DOHH2 (cell line): ENCODE results near the gene RAP1B.
"Not testable (repeated sequence)": the region's sequence is repeated elsewhere in the genome, so short reads cannot be mapped to it uniquely, and the experiment has no call there.

ENCODE experiments used
- H3F3A ChIP-seq: fragments of 200-600 bp; sonication (generic), shearing (Covaris generic); 2 replicates; pipeline ENCODE4 v1.6.0; 2016; ENCODE audit warnings: antibody characterized with exemption, mild to moderate bottlenecking; ENCODE audit not compliant: control insufficient read depth, insufficient read depth
- H3K27ac ChIP-seq: fragments of 200-600 bp; sonication (generic); 2 replicates; pipeline ENCODE4 v1.5.1; 2014; ENCODE audit warnings: low read depth, mild to moderate bottlenecking, low read length, moderate library complexity
- H3K27me3 ChIP-seq: fragments of 200-600 bp; sonication (generic); 2 replicates; pipeline ENCODE4 v1.6.1; 2014; ENCODE audit warnings: mild to moderate bottlenecking, low read length, mixed read lengths; ENCODE audit not compliant: control insufficient read depth
- H3K36me3 ChIP-seq: fragments of 200-600 bp; sonication (generic); 2 replicates; pipeline ENCODE4 v1.6.1; 2014; ENCODE audit warnings: mild to moderate bottlenecking, low read length, moderate library complexity, mixed read lengths; ENCODE audit not compliant: control insufficient read depth
- H3K4me1 ChIP-seq: fragments of 200-600 bp; sonication (generic); 2 replicates; pipeline ENCODE4 v1.6.1; 2014; ENCODE audit warnings: mild to moderate bottlenecking, low read length, mixed read lengths; ENCODE audit not compliant: control insufficient read depth
- H3K4me2 ChIP-seq: fragments of 200-600 bp; sonication (generic); 2 replicates; pipeline ENCODE4 v1.6.0; 2014; ENCODE audit warnings: mild to moderate bottlenecking, low read length, moderate library complexity
- H3K4me3 ChIP-seq: fragments of 200-600 bp; sonication (generic); 2 replicates; pipeline ENCODE4 v1.5.1; 2014; ENCODE audit warnings: mild to moderate bottlenecking, low read length, mixed read lengths
- H3K79me2 ChIP-seq: fragments of 200-600 bp; sonication (generic); 2 replicates; pipeline ENCODE4 v1.6.1; 2014; ENCODE audit warnings: mild to moderate bottlenecking, low read length, mixed read lengths; ENCODE audit not compliant: control insufficient read depth
- H3K9me2 ChIP-seq: fragments of 200-600 bp; sonication (generic); replicated peaks from 2 replicates; pipeline ENCODE4 v1.6.1; 2014; ENCODE audit warnings: mild to moderate bottlenecking, low read length, mixed read lengths; ENCODE audit not compliant: control insufficient read depth
- H3K9me3 ChIP-seq: fragments of 200-600 bp; sonication (generic); 2 replicates; pipeline ENCODE4 v1.6.1; 2014; ENCODE audit warnings: antibody characterized with exemption, low read length, mixed read lengths; ENCODE audit not compliant: control insufficient read depth, insufficient read depth
- H4K20me1 ChIP-seq: fragments of 200-600 bp; sonication (generic); 2 replicates; pipeline ENCODE4 v1.6.0; 2014; ENCODE audit warnings: low read depth, mild to moderate bottlenecking, antibody characterized with exemption, low read length, moderate library complexity; ENCODE audit not compliant: control insufficient read depth, insufficient read depth
- EZH2phosphoT487 ChIP-seq: fragments of 200-600 bp; sonication (generic); IDR thresholded peaks from 2 replicates; pipeline ENCODE4 v1.6.1; 2017; ENCODE audit warnings: borderline replicate concordance, mild to moderate bottlenecking, antibody characterized with exemption, low read length, moderate library complexity, mixed read lengths
- TF ChIP-seq, protein P1 (sequence below): fragments of 200-600 bp; sonication (generic); IDR thresholded peaks from one replicate; pipeline ENCODE4 v1.5.1; 2014; ENCODE audit warnings: antibody characterized with exemption, mild to moderate bottlenecking, low read depth, low read length; ENCODE audit not compliant: poor library complexity, severe bottlenecking

RAP1B gene

DNA sequence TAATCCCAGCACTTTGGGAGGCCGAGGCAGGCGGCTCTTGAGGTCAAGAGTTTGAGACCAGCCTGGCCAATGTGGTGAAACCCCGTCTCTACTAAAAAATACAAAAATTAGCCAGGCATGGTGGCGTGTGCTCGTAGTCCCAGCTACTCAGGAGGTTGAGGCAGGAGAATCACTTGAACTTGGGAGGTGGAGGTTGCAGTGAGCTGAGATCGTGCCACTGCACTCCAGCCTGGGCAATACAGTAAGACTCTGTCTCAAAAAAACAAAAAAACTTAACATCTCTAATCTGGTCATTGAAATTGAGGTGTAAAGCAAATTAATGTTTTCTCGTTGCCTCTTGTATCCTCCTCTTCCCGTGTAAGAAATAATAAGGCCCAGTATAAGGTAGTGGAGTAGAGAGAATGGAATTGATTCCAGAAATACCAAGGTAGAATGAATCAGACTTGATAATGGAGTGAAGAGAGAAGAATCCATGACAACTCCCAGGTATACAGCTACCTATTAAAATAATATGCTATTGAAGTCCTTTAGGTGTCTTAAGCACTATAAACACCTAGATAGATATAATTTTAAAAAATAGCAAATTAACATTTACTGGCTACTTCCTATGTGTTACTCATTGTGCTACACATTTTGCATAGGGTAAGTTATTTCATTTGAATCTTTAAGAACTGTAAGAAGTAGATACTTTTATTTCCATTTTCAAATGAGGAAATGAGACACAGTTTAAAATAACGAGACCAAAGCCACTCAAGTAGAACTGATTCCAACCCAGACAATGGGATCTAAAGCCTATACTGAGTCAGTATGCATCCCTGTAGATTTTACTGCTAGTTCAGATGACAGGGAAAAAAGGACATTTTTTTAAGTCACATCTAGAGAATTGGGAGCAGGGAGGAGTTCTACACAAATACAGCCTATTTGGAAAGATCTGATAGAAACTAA lies 23.2 kb downstream of the RAP1B start:
- peaks cover 100% of the 10 kb centered on the region for H3K4me1 ChIP-seq
- peaks cover 57% of the 10 kb centered on the region for H3K36me3 ChIP-seq
- H3F3A ChIP-seq, result peaks cover 40% of the 10 kb centered on the region
- peaks cover 8% of the 10 kb centered on the region; the same call in 1 of the 2 replicates for H4K20me1 ChIP-seq
- H3K9me2 ChIP-seq, result no peaks in the 10 kb centered on the region
- H3K27ac ChIP-seq, result peak overlapping the region; percentile 85
- H3K9me3 ChIP-seq, result no peaks in the 10 kb centered on the region
- TF ChIP-seq, protein P1, sequence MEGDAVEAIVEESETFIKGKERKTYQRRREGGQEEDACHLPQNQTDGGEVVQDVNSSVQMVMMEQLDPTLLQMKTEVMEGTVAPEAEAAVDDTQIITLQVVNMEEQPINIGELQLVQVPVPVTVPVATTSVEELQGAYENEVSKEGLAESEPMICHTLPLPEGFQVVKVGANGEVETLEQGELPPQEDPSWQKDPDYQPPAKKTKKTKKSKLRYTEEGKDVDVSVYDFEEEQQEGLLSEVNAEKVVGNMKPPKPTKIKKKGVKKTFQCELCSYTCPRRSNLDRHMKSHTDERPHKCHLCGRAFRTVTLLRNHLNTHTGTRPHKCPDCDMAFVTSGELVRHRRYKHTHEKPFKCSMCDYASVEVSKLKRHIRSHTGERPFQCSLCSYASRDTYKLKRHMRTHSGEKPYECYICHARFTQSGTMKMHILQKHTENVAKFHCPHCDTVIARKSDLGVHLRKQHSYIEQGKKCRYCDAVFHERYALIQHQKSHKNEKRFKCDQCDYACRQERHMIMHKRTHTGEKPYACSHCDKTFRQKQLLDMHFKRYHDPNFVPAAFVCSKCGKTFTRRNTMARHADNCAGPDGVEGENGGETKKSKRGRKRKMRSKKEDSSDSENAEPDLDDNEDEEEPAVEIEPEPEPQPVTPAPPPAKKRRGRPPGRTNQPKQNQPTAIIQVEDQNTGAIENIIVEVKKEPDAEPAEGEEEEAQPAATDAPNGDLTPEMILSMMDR, result no peak
- TF ChIP-seq EZH2phosphoT487, result no peak
- H3K79me2 ChIP-seq, result peaks cover 100% of the 10 kb centered on the region
- H3K27me3 ChIP-seq, result no peaks in the 10 kb centered on the region
- H3K4me2 ChIP-seq, result peak overlapping the region; percentile 90
- H3K4me3 ChIP-seq, result peak overlapping the region; percentile 70

DNA sequence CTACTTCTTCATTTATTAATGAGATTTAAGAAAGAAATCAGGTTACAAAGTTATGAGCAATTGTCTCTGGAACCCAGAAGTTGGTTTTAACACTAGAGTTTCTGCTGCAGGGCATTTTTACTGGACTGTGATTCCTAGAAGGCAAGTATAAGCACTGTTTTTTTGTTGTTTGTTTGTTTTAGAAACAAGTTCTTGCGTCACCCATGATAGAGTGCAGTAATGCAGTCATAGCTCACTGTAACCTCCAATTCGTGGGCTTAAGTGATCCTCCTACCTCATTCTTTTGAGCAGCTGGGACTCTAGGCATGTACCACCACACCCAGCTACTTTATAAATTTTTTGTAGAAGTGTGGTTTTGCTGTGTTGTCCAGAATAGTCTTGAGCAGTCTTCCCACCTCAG lies 25.6 kb downstream of the RAP1B start:
- Histone ChIP-seq H3K9me3 (no peaks in the 10 kb centered on the region), H3F3A (peaks cover 26% of the 10 kb centered on the region), H3K4me2 (peak overlapping the region; percentile 90), H4K20me1 (peaks cover 4% of the 10 kb centered on the region; the same call in 1 of the 2 replicates), H3K36me3 (peaks cover 60% of the 10 kb centered on the region), H3K4me3 (peak overlapping the region; percentile 41), H3K27ac (peak overlapping the region; percentile 55), H3K4me1 (peaks cover 100% of the 10 kb centered on the region), H3K9me2 (no peaks in the 10 kb centered on the region), H3K27me3 (no peaks in the 10 kb centered on the region), H3K79me2 (peaks cover 100% of the 10 kb centered on the region)
- TF ChIP-seq EZH2phosphoT487, result no peak
- TF ChIP-seq, protein P1, result no peak

DNA sequence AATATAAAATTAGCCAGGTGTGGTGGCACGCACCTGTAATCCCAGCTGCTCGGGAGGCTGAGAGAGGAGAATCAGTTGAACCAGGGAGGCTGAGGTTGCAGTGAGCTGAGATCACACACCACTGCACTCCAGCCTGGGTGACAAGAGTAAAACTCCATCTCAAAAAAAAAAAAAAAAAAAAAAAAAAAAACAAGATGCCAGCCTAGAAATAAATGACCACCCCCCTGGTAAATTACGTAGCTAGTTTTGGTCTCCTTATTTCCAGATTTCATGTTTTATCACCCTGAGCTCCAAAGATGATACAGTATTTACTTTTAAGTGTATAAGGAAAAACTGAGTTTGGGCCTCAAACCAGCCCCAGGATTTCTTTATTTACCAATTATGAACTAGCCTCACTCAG lies 26.7 kb downstream of the RAP1B start:
- peaks cover 61% of the 10 kb centered on the region for H3K36me3 ChIP-seq
- H4K20me1 ChIP-seq, H3K27me3 ChIP-seq, H3K9me2 ChIP-seq, H3K9me3 ChIP-seq: not testable (repeated sequence)
- H3K4me1 ChIP-seq, result peaks cover 90% of the 10 kb centered on the region
- peak overlapping the region; percentile 55 for H3K27ac ChIP-seq
- H3K79me2 ChIP-seq, result peaks cover 100% of the 10 kb centered on the region
- H3K4me2 ChIP-seq, result peak overlapping the region; percentile 90
- peak overlapping the region; percentile 41 for H3K4me3 ChIP-seq
- H3F3A ChIP-seq, result peaks cover 29% of the 10 kb centered on the region

DNA sequence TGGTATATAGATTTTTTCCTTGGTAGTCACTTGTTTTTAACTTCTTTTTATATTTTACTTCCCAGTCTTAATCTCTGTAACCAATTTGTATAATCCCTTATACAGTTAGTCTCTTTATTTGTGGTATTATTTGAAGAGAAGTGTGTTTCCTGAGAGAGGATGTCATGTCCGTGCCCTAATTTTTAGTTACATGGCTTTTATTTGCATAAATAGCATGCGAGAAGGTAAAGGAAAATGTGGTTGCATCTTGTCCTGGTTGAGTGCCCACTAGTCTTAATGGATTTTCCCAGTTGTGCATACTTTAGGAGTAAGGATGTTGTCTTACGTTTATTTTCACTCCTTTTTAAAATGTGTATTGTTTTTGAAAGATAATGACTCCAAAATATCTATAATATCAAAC lies 27.5 kb downstream of the RAP1B start:
- H3K4me2 ChIP-seq, result peak overlapping the region; percentile 90

More for the DNA sequence above, 27.5 kb downstream of the RAP1B start:
- Histone ChIP-seq H3K4me1 (peaks cover 83% of the 10 kb centered on the region), H3K4me3 (peak overlapping the region; percentile 41), H3K36me3 (peaks cover 64% of the 10 kb centered on the region), H3F3A (peaks cover 29% of the 10 kb centered on the region), H4K20me1 (0 out of 2 replicates have a peak, but pooled peaks cover 4% of the 10 kb centered on the region), H3K27ac (peak overlapping the region; percentile 55), H3K9me3 (no peaks in the 10 kb centered on the region), H3K79me2 (peaks cover 100% of the 10 kb centered on the region), H3K27me3 (no peaks in the 10 kb centered on the region), H3K9me2 (no peaks in the 10 kb centered on the region)
- TF ChIP-seq EZH2phosphoT487, result no peak
- TF ChIP-seq, protein P1, result no peak
